Left lung (tissue), 14 donors: ENCODE data around the gene CCR3. TPM values are rescaled to one million over a fixed set of nuclear protein-coding genes. Genes with fewer than 3 reads are reported as not detected.

Experiments used
- ATAC-seq: fragments of 200-7000 bp; cut with Tn5 transposase; one replicate; pipeline ENCODE4 v1.9.1; 2020; ENCODE audit warnings: moderate library complexity
- DNase-seq, 4 donors: peaks; one replicate each; pipeline ENCODE4 v3.0.0-alpha.2; 2013 to 2020
- H3K27ac ChIP-seq, 2 donors: fragments of 200-600 bp; sonication (generic) in 1 of 2; one replicate each; pipeline versions ENCODE4 v1.5.0 to v1.8.0; 2020 to 2021
- H3K27me3 ChIP-seq, 2 donors: fragments of 200-600 bp; sonication (generic) in 1 of 2; one replicate each; pipeline versions ENCODE4 v1.5.0 to v1.8.0; 2020 to 2021
- H3K36me3 ChIP-seq, 2 donors: fragments of 200-600 bp; sonication (generic) in 1 of 2; one replicate each; pipeline versions ENCODE4 v1.5.0 to v1.8.0; 2020 to 2021
- H3K4me1 ChIP-seq, 2 donors: fragments of 200-600 bp; one replicate each; pipeline ENCODE4 v1.8.0; 2021
- H3K4me3 ChIP-seq, 2 donors: fragments of 200-600 bp; sonication (generic) in 1 of 2; one replicate each; pipeline versions ENCODE4 v1.5.0 to v1.8.0; 2020 to 2021; ENCODE audit warnings: mild to moderate bottlenecking in 1 of 2
- H3K9me3 ChIP-seq, 2 donors: fragments of 200-600 bp; sonication (generic) in 1 of 2; one replicate each; pipeline versions ENCODE4 v1.5.0 to v1.8.0; 2020 to 2021
- CTCF ChIP-seq, 2 donors: fragments of 200-600 bp; sonication (generic) in 1 of 2; IDR thresholded peaks; one replicate each; pipeline versions ENCODE4 v1.5.0 to v1.8.0; 2021; ENCODE audit warnings: antibody characterized with exemption in 2 of 2
- intact Hi-C, 2 donors: fragments of 100-400 bp; cut with DNase I; formaldehyde crosslinking; loops; one replicate each; pipeline versions ENCODE4 v1.11.2 to v1.14.2; 2022
- long read RNA-seq, 12 donors: library from polyadenylated mRNA in 2 of 12; unstranded in 2 of 12; transcript quantifications; one replicate each; pipeline ENCODE4 v2.0.0 and lab custom pipeline, GENCODE V29; 2019 to 2026
- polyA plus RNA-seq, 6 donors: library from polyadenylated mRNA; unstranded; fragments of 120-200 nt; gene quantifications; one replicate each; pipeline ENCODE4 v1.2.1, GENCODE V29; 2013; ENCODE audit not compliant: insufficient read length in 6 of 6
- total RNA-seq, 2 donors: library from RNA; stranded (reverse); fragmentation: NEBNext Ultra II Directional; extraction: Animal tissue kit (Norgen Biotek cat#: 25700); gene quantifications; one replicate each; pipeline ENCODE4 v1.2.1, GENCODE V29; 2021
- donor health status: DM: no; HTN: yes; CAD: no.
- donor health status: DM: no; HTN: no; CAD: no.

Gene CCR3
- under 1 TPM in 1 of 2 donors, not detected in 1; 0.20 TPM for total RNA-seq
- under 1 TPM in 4 of 6 donors, not detected in 2; 0.10 to 0.22 (median 0.20) TPM for polyA plus RNA-seq
- long read RNA-seq, donor 1: 0 reads
- long read RNA-seq, donor 2: 0 reads
- long read RNA-seq, donor 3: 0 reads
- long read RNA-seq, donor 4, partial matches to known transcripts: 1 of 3 reads
- long read RNA-seq, donor 4, other reads (novel, unspliced or antisense): 2 of 3 reads
- long read RNA-seq, donor 5: 0 reads
- long read RNA-seq, donor 6: 0 reads
- long read RNA-seq, donor 7: 0 reads
- long read RNA-seq, donor 8: 0 reads
- long read RNA-seq, donor 9: 0 reads
- long read RNA-seq, donor 10, partial matches to known transcripts: 0 of 2 reads
- long read RNA-seq, donor 10, other reads (novel, unspliced or antisense): 2 of 2 reads
- long read RNA-seq, donor 11: 0 reads
- long read RNA-seq, donor 12: 0 reads

- Histone ChIP-seq H3K36me3 (no peaks in the 10 kb centered on the region), H3K9me3 (no peaks in the 10 kb centered on the region), H3K27me3 (no peaks in the 10 kb centered on the region), H3K27ac (peak within 1 kb of the TSS in 1 of 2 donors; percentile 39), H3K4me1 (peaks cover 0 to 9% of the 10 kb centered on the region in 2 donors), H3K4me3 (no peak within 1 kb of the TSS)
- no peak for TF ChIP-seq CTCF (IDR thresholded peaks at IDR 0.05)
- DNase-seq: no peak
- no peak for ATAC-seq
- intact Hi-C loops: no loop called here
Measured at GRCh38 chr3:46242120-46242519, at the start of gene CCR3. CCR3 (plus strand) TSS chr3:46242460; CDS start chr3:46265159, 22,699 bp downstream.

- DNase-seq (no peak), ATAC-seq (no peak)
- no peak overlapping the region for H3K4me3 ChIP-seq
- TF ChIP-seq CTCF (IDR thresholded peaks at IDR 0.05): no peak
- no peak overlapping the region for H3K27ac ChIP-seq
- no peaks in the 10 kb centered on the region for H3K36me3 ChIP-seq
- H3K27me3 ChIP-seq: no peaks in the 10 kb centered on the region
- peaks cover 0 to 32% of the 10 kb centered on the region in 2 donors for H3K4me1 ChIP-seq
- H3K9me3 ChIP-seq: peaks cover 0 to 13% of the 10 kb centered on the region in 2 donors
- intact Hi-C loops: no loop called here
Measured at GRCh38 chr3:46192939-46193338, 49.3 kb upstream of the CCR3 start.

GRCh38 chr3:46193436-46193835 lies 48.8 kb upstream of the CCR3 start:
- peak; percentile 49 for ATAC-seq
- no peaks in the 10 kb centered on the region for H3K36me3 ChIP-seq

GRCh38 chr3:46194868-46195553 lies 47.2 kb upstream of the CCR3 start:
- TF ChIP-seq CTCF (IDR thresholded peaks at IDR 0.05): no peak
- no peak overlapping the region for H3K4me3 ChIP-seq
- H3K27me3 ChIP-seq: no peaks in the 10 kb centered on the region
- H3K27ac ChIP-seq: no peak overlapping the region
- H3K36me3 ChIP-seq: no peaks in the 10 kb centered on the region
- H3K9me3 ChIP-seq: peaks cover 0 to 13% of the 10 kb centered on the region in 2 donors
- peaks cover 0 to 32% of the 10 kb centered on the region in 2 donors for H3K4me1 ChIP-seq
- intact Hi-C loops: no loop called here
- DNase-seq (no peak), ATAC-seq (no peak)

More at GRCh38 chr3:46193436-46193835, 48.8 kb upstream of the CCR3 start:
- H3K27ac ChIP-seq: no peak overlapping the region
- intact Hi-C loops: no loop called here
- no peak overlapping the region for H3K4me3 ChIP-seq
- no peak for TF ChIP-seq CTCF (IDR thresholded peaks at IDR 0.05)
- H3K9me3 ChIP-seq: peaks cover 0 to 13% of the 10 kb centered on the region in 2 donors
- peaks cover 0 to 32% of the 10 kb centered on the region in 2 donors for H3K4me1 ChIP-seq
- DNase-seq: no peak
- no peaks in the 10 kb centered on the region for H3K27me3 ChIP-seq
